SK-N-SH treated with all-trans-retinoic acid at 6 μM for 48 hours (cell line): ENCODE data around the gene LRRC41.

Experiments used
- ATAC-seq: fragments of 200-7000 bp; cut with Tn5 transposase; 3 replicates; pipeline ENCODE4 v1.9.1; 2020; ENCODE audit warnings: mild to moderate bottlenecking, moderate library complexity
- ARNTL ChIP-seq: fragments of 450-650 bp; formaldehyde crosslinking; IDR thresholded peaks from 2 replicates; pipeline ENCODE4 v1.5.0; 2020; ENCODE audit warnings: low read depth, mild to moderate bottlenecking, moderate library complexity, borderline replicate concordance
- CREB5 ChIP-seq: fragments of 250-450 bp; sonication (Bioruptor Pico); IDR thresholded peaks from 2 replicates; pipeline ENCODE4 v1.5.1; 2020; ENCODE audit warnings: low read depth, mild to moderate bottlenecking, moderate library complexity
- CSDC2 ChIP-seq: fragments of 250-450 bp; sonication (Bioruptor Pico); IDR thresholded peaks from 2 replicates; pipeline ENCODE4 v1.5.0; 2020; ENCODE audit warnings: mild to moderate bottlenecking, moderate library complexity
- CSRNP3 ChIP-seq: fragments of 250-450 bp; sonication (Bioruptor Pico); IDR thresholded peaks from 2 replicates; pipeline ENCODE4 v1.5.1; 2021; ENCODE audit warnings: mild to moderate bottlenecking, moderate library complexity
- ESRRG ChIP-seq: fragments of 250-450 bp; sonication (Bioruptor Pico); IDR thresholded peaks from 2 replicates; pipeline ENCODE4 v1.6.1; 2021; ENCODE audit warnings: mild to moderate bottlenecking
- GLIS3 ChIP-seq: fragments of 250-450 bp; sonication (Bioruptor Pico); IDR thresholded peaks from 2 replicates; pipeline ENCODE4 v1.5.0; 2020; ENCODE audit warnings: mild to moderate bottlenecking, moderate library complexity
- ISL1 ChIP-seq: fragments of 250-450 bp; sonication (Bioruptor Pico); IDR thresholded peaks from 2 replicates; pipeline ENCODE4 v2.1.2; 2022; ENCODE audit warnings: mild to moderate bottlenecking, moderate library complexity
- OSR1 ChIP-seq: fragments of 250-450 bp; sonication (Bioruptor Pico); IDR thresholded peaks from 2 replicates; pipeline ENCODE4 v1.8.0; 2022; ENCODE audit warnings: moderate library complexity, mild to moderate bottlenecking, inconsistent platforms
- PATZ1 ChIP-seq: fragments of 250-450 bp; sonication (Bioruptor Pico); IDR thresholded peaks from 2 replicates; pipeline ENCODE4 v1.8.0; 2020; ENCODE audit warnings: mild to moderate bottlenecking, moderate library complexity, borderline replicate concordance
- POU6F1 ChIP-seq: fragments of 250-450 bp; sonication (Bioruptor Pico); IDR thresholded peaks from 2 replicates; pipeline ENCODE4 v1.8.0; 2021; ENCODE audit warnings: low read depth, mild to moderate bottlenecking, moderate library complexity, borderline replicate concordance
- PPARA ChIP-seq: fragments of 250-450 bp; sonication (Bioruptor Pico); IDR thresholded peaks from 2 replicates; pipeline ENCODE4 v1.5.0; 2020; ENCODE audit warnings: mild to moderate bottlenecking, borderline replicate concordance
- RARB ChIP-seq: fragments of 250-450 bp; sonication (Bioruptor Pico); IDR thresholded peaks from 2 replicates; pipeline ENCODE4 v1.8.0; 2021; ENCODE audit warnings: mild to moderate bottlenecking, moderate library complexity
- SNAI2 ChIP-seq: fragments of 250-450 bp; sonication (Bioruptor Pico); IDR thresholded peaks from 2 replicates; pipeline ENCODE4 v1.5.0; 2020; ENCODE audit warnings: mild to moderate bottlenecking, moderate library complexity
- TOX ChIP-seq: fragments of 250-450 bp; sonication (Bioruptor Pico); IDR thresholded peaks from 2 replicates; pipeline ENCODE4 v1.8.0; 2021; ENCODE audit warnings: mild to moderate bottlenecking, moderate library complexity, borderline replicate concordance
- TSHZ2 ChIP-seq: fragments of 250-450 bp; sonication (Bioruptor Pico); IDR thresholded peaks from 2 replicates; pipeline ENCODE4 v1.5.0; 2020; ENCODE audit warnings: mild to moderate bottlenecking, moderate library complexity
- ZFP3 ChIP-seq: fragments of 250-450 bp; sonication (Bioruptor Pico); IDR thresholded peaks from 2 replicates; pipeline ENCODE4 v1.5.0; 2020; ENCODE audit warnings: mild to moderate bottlenecking, moderate library complexity
- ZFP30 ChIP-seq: fragments of 450-650 bp; formaldehyde crosslinking; IDR thresholded peaks from 2 replicates; pipeline ENCODE4 v1.5.0; 2022; ENCODE audit warnings: mild to moderate bottlenecking, moderate library complexity
- ZNF565 ChIP-seq: fragments of 450-650 bp; formaldehyde crosslinking; conservative IDR thresholded peaks from 2 replicates; pipeline ENCODE4 v1.5.0; 2020; ENCODE audit warnings: low read depth, mild to moderate bottlenecking, moderate library complexity
- ZNF70 ChIP-seq: fragments of 450-650 bp; formaldehyde crosslinking; IDR thresholded peaks from 2 replicates; pipeline ENCODE4 v1.5.0; 2020; ENCODE audit warnings: mild to moderate bottlenecking, moderate library complexity
- ZNF8 ChIP-seq: fragments of 450-650 bp; formaldehyde crosslinking; IDR thresholded peaks from 2 replicates; pipeline ENCODE4 v1.5.0; 2020; ENCODE audit warnings: mild to moderate bottlenecking, moderate library complexity

LRRC41 gene

GRCh38 chr1:46343705-46344104, 40.3 kb upstream of the LRRC41 start:
- no peak for ATAC-seq
- TF ChIP-seq ZFP3 (CRISPR knock-in tag) (no peak), CSRNP3 (CRISPR knock-in tag) (no peak), ZNF565 (CRISPR knock-in tag) (no peak), ESRRG (no peak)
- TF ChIP-seq, all 23 proteins: peak for 0

GRCh38 chr1:46343351-46343695, 39.9 kb upstream of the LRRC41 start:
- TF ChIP-seq ESRRG (no peak), CREB5 (no peak), TSHZ2 (CRISPR knock-in tag) (no peak)
- ATAC-seq, result no peak

GRCh38 chr1:46342677-46343350, 39.4 kb upstream of the LRRC41 start:
- ATAC-seq, result no peak
- no peak for TF ChIP-seq TOX
- TF ChIP-seq ESRRG, result no peak
- no peak for TF ChIP-seq CSRNP3 (CRISPR knock-in tag)
- TF ChIP-seq ZFP30 (CRISPR knock-in tag), result no peak
- TF ChIP-seq GLIS3 (CRISPR knock-in tag), result no peak
- TF ChIP-seq ZNF70, result no peak
- TF ChIP-seq OSR1 (CRISPR knock-in tag), result no peak
- TF ChIP-seq PATZ1 (CRISPR knock-in tag), result no peak
- no peak for TF ChIP-seq ARNTL (CRISPR knock-in tag)
- no peak for TF ChIP-seq POU6F1 (CRISPR knock-in tag)
- no peak for TF ChIP-seq PPARA
- TF ChIP-seq SNAI2 (CRISPR knock-in tag), result no peak
- no peak for TF ChIP-seq ZFP3 (CRISPR knock-in tag)
- no peak for TF ChIP-seq CSDC2 (CRISPR knock-in tag)
- TF ChIP-seq RARB (CRISPR knock-in tag), result no peak
- TF ChIP-seq ISL1 (CRISPR knock-in tag), result no peak
- TF ChIP-seq CREB5, result no peak
- no peak for TF ChIP-seq ZNF8 (CRISPR knock-in tag)
